ENCODE measurements around the gene STAT2. TPM values are rescaled to one million over a fixed set of nuclear protein-coding genes. Genes with fewer than 3 reads are reported as not detected.
"Not testable (repeated sequence)": the region's sequence is repeated elsewhere in the genome, so short reads cannot be mapped to it uniquely, and the experiment has no call there.

STAT2 gene
- total RNA-seq, 1 experiment from 2014 or later: 50.4 TPM

DNA sequence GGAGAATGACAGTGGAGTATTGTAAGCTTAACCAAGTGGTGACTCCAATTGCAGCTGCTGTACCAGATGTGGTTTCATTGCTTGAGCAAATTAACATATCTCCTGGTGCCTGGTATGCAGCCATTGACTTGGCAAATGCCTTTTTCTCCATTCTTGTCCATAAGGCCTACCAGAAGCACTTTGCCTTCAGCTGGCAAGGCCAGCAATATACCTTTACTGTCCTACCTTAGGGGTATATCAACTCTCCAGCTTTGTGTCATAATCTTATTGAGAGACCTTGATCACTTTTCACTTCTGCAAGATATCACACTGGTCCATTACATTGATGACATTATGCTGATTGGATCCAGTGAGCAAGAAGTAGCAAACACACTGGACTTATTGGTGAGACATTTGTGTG, 41.7 kb upstream of the STAT2 start:
- in situ Hi-C loops (cut with HindIII; ENCODE audit: low pct_unique_long_range_greater_than_20kb, low sequenced_read_pairs); H3K27ac ChIP-seq (ENCODE audit: low read length); BruUV-seq (replicated peaks); POLR2A ChIA-PET; H3K27me3 ChIP-seq (ENCODE audit: control insufficient read depth, insufficient read depth, low read length); CTCF ChIA-PET; intact Hi-C loops (cut with micrococcal nuclease; ENCODE audit: unreplicated experiment); ATAC-seq; H3K4me1 ChIP-seq (ENCODE audit: control insufficient read depth, insufficient read depth, low read length); H3K36me3 ChIP-seq (ENCODE audit: control insufficient read depth, insufficient read depth, low read length); H3K4me3 ChIP-seq (ENCODE audit: low read depth in 2 of 2, low read length in 2 of 2); H3K9me3 ChIP-seq (ENCODE audit: control insufficient read depth, insufficient read depth, low read depth, low read length); DNase-seq (ENCODE audit: low read depth, low spot score): not testable (repeated sequence)

- H3K4me3 ChIP-seq (ENCODE audit: low read depth in 2 of 2, low read length in 2 of 2); DNase-seq (ENCODE audit: low read depth, low spot score); intact Hi-C loops (cut with micrococcal nuclease; ENCODE audit: unreplicated experiment); CTCF ChIA-PET; H3K4me1 ChIP-seq (ENCODE audit: control insufficient read depth, insufficient read depth, low read length); ATAC-seq; BruUV-seq (replicated peaks); POLR2A ChIA-PET; H3K27ac ChIP-seq (ENCODE audit: low read length); H3K27me3 ChIP-seq (ENCODE audit: control insufficient read depth, insufficient read depth, low read length); in situ Hi-C loops (cut with HindIII; ENCODE audit: low pct_unique_long_range_greater_than_20kb, low sequenced_read_pairs); H3K9me3 ChIP-seq (ENCODE audit: control insufficient read depth, insufficient read depth, low read depth, low read length); H3K36me3 ChIP-seq (ENCODE audit: control insufficient read depth, insufficient read depth, low read length): not testable (repeated sequence)
Measured at GRCh38 chr12:56401125-56401524, 41.2 kb upstream of the STAT2 start.

DNA sequence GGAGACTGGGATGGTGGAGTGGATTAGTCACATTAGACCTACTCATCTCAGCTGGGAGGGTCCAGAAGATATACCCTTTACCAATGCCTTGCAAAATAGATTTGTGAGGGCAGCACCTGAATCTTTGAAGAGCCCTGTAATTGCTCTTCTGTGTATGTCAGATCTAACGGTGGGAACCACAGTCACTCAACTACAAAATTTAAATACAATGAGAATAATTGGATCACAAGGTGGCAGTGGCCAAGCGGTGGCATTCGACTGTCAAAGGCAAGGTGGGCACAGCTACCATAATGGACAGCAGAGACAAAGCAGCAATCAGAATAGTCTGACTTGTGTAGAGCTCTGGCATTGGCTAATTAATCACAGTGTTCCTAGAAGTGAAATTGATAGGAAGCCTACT, 39.6 kb upstream of the STAT2 start:
- intact Hi-C loops (cut with micrococcal nuclease; ENCODE audit: unreplicated experiment); POLR2A ChIA-PET; DNase-seq (ENCODE audit: low read depth, low spot score); H3K4me1 ChIP-seq (ENCODE audit: control insufficient read depth, insufficient read depth, low read length); H3K36me3 ChIP-seq (ENCODE audit: control insufficient read depth, insufficient read depth, low read length); ATAC-seq; in situ Hi-C loops (cut with HindIII; ENCODE audit: low pct_unique_long_range_greater_than_20kb, low sequenced_read_pairs); H3K9me3 ChIP-seq (ENCODE audit: control insufficient read depth, insufficient read depth, low read depth, low read length); H3K4me3 ChIP-seq (ENCODE audit: low read depth in 2 of 2, low read length in 2 of 2); H3K27me3 ChIP-seq (ENCODE audit: control insufficient read depth, insufficient read depth, low read length); H3K27ac ChIP-seq (ENCODE audit: low read length); BruUV-seq (replicated peaks); CTCF ChIA-PET: not testable (repeated sequence)

- CTCF ChIA-PET: no interaction called here
- no peak for DNase-seq (ENCODE audit: low read depth, low spot score)
- intact Hi-C loops (cut with micrococcal nuclease; ENCODE audit: unreplicated experiment): no loop called here
- Histone ChIP-seq H3K27me3 (ENCODE audit: control insufficient read depth, insufficient read depth, low read length) (no peaks in the 10 kb centered on the region), H3K9me3 (ENCODE audit: control insufficient read depth, insufficient read depth, low read depth, low read length) (peaks cover 2% of the 10 kb centered on the region; the same call in 1 of the 2 replicates), H3K4me3 (ENCODE audit: low read depth in 2 of 2, low read length in 2 of 2) (no peak overlapping the region), H3K27ac (ENCODE audit: low read length) (no peak overlapping the region), H3K4me1 (ENCODE audit: control insufficient read depth, insufficient read depth, low read length) (no peaks in the 10 kb centered on the region), H3K36me3 (ENCODE audit: control insufficient read depth, insufficient read depth, low read length) (no peaks in the 10 kb centered on the region)
- ATAC-seq: no peak
- POLR2A ChIA-PET: no interaction called here
- TF ChIP-seq, protein P1, sequence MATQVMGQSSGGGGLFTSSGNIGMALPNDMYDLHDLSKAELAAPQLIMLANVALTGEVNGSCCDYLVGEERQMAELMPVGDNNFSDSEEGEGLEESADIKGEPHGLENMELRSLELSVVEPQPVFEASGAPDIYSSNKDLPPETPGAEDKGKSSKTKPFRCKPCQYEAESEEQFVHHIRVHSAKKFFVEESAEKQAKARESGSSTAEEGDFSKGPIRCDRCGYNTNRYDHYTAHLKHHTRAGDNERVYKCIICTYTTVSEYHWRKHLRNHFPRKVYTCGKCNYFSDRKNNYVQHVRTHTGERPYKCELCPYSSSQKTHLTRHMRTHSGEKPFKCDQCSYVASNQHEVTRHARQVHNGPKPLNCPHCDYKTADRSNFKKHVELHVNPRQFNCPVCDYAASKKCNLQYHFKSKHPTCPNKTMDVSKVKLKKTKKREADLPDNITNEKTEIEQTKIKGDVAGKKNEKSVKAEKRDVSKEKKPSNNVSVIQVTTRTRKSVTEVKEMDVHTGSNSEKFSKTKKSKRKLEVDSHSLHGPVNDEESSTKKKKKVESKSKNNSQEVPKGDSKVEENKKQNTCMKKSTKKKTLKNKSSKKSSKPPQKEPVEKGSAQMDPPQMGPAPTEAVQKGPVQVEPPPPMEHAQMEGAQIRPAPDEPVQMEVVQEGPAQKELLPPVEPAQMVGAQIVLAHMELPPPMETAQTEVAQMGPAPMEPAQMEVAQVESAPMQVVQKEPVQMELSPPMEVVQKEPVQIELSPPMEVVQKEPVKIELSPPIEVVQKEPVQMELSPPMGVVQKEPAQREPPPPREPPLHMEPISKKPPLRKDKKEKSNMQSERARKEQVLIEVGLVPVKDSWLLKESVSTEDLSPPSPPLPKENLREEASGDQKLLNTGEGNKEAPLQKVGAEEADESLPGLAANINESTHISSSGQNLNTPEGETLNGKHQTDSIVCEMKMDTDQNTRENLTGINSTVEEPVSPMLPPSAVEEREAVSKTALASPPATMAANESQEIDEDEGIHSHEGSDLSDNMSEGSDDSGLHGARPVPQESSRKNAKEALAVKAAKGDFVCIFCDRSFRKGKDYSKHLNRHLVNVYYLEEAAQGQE (IDR thresholded peaks at IDR 0.05; ENCODE audit: insufficient read depth in 1 of 2, low read depth in 2 of 2, low read length in 1 of 2): no peak
- TF ChIP-seq POLR2AphosphoS5 (IDR thresholded peaks at IDR 0.05; ENCODE audit: low read depth, low read length) (no peak), SIN3A (IDR thresholded peaks at IDR 0.05; ENCODE audit: borderline replicate concordance, insufficient read depth, low read depth, low read length) (no peak), CTCF (IDR thresholded peaks at IDR 0.05) (no peak)
- in situ Hi-C loops (cut with HindIII; ENCODE audit: low pct_unique_long_range_greater_than_20kb, low sequenced_read_pairs): no loop called here
- BruUV-seq (replicated peaks): no TSS peak
Measured at GRCh38 chr12:56398324-56398723, 38.4 kb upstream of the STAT2 start.
